ENCODE measurements around the gene GPR150.
A peak's percentile ranks its signal among the peaks of the same experiment; 100 is the strongest.
"Not testable (repeated sequence)": the region's sequence is repeated elsewhere in the genome, so short reads cannot be mapped to it uniquely, and the experiment has no call there.

Gene GPR150

DNA sequence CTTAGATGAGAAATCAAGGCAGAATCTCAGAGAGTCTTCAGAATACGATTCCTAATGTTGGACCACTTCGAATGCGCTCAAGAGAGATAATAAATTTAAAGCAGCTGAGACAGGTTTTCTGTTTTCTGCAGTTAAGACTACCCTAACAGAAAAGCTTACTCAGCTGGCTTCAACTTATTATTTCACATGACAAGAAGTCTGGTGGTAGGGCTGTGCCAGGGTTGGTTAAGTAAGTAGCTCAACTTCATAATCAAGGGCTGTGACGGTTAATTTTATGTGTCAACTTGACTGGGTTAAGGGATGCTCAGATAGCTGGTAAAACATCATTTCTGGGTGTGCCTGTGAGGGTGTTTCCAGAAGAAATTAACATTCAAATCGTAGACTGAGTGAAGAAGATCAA, 3.8 kb downstream of the GPR150 start:
- DNase-seq (ENCODE audit: low spot score) (no peak), FAIRE-seq (no peak)

DNA sequence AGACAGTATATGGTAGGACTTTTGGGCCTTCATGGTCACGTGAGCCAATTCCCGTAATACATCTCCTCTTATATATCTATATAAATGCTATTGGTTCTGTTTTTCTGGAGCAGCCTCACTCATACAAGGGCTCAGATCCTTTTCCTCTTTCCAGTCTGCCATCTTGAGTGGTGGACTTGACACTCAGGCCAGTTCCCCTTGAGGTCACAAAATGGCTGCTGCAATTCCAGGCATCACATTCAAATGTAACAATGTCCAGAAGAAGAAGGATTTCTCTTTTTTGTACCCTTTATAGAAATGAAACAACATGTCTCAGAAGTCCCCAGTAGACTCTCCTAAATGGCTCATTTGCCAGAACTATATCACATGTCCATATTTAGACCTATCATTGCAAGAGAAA, 4.5 kb downstream of the GPR150 start:
- DNase-seq (ENCODE audit: low spot score): no peak
- FAIRE-seq: no peak

DNA sequence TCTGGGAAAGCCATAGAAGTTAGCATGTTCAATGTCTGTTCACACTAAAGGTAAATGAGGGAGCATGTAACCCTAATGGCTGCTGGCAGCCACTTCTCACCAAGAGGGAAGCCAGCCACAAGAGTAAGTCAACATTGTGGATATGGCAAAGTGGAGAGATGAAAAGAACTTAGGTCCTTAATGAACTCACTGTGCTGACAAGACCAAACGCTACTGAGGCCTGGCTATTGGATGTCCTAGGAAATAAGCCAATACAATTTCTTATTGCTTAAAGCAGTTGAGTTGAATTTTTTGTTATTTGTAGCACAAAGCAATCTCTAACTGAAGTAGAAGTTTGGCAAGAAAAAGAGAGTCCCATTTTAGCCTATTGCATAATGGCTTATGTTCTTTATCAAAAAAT, 6.8 kb downstream of the GPR150 start:
- no peak for DNase-seq (ENCODE audit: low spot score)
- FAIRE-seq: no peak

DNA sequence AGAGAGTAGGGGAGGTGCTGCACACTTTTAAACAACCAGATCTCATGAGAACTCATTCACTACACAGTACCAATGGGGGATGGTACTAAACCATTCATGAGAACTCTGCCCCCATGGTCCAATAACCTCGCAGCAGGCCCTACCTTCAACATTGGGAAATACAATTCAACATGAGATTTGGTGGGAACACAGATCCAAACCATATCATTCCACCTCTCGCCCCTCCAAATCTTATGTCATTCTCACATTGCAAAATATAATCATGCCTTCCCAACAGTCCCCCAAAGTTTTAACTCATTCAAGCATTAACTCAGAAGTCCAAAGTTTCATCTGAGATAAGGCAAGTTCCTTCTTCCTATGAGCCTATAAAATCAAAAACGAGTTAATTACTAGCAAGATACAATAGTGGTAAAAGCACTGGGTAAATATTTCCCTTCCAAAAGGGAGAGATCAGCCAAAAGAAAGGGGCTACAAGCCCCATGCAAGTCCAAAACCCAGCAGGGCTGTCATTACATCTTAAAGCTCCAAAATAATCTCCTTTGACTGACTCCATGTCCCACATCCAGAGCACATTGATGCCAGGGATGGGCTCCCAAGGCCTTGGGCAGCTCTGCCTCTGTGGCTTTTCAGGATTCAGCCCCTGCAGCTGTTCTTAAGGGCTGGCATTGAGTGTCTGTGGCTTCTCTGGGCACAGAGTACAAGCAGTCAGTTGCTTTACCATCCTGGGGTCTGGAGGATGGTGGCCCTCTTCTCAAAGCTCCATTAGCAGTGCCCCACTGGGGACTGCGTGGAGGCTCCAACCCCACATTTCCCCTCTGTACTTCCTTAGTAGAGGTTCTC, 8.3 kb downstream of the GPR150 start:
- FAIRE-seq (no peak), DNase-seq (ENCODE audit: low spot score) (no peak)

DNA sequence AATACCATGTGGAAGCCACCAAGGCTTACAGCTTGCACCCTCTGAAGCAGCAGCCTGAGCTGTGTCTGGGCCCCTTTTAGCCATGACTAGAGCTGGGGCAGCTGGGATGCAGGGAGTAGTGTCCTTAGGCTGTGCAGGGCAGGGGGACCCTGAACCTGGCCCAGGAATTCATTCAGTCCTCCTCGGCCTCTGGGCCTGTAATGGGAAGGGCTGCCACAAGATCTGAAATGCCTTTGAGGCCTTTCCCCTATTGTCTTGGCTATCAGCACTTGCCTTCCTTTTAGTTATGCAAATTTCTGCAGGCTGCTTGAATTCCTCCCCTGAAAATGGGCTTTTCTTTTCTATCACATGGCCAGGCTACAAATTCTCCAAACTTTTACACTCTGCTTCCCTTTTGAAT, 9.0 kb downstream of the GPR150 start:
- no peak for FAIRE-seq
- no peak for DNase-seq (ENCODE audit: low spot score)

DNA sequence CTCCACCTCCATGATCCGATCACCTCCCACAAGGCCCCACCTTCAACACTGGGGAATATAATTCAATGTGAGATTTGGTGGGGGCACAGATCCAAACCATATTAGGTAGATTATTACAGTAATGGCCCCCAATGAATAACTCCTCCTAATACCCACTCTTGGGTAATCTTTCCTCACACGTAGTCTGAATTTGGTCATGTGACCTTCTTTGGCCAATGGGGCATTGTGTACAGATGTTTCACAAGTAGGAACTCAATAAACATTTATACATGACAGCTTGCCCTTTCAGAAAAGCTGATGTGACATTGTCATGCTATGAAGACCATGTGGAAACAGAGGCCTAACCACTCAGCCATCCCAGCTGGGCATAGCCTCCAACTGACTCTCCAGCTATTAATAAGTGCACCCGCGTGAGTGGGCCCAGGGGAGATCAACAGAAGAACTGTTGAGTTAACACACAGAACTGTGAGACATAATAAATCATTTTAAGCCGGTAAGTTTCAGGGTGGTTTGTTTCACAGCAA, 10.6 kb downstream of the GPR150 start:
- DNase-seq (ENCODE audit: low spot score) (no peak), FAIRE-seq (no peak)

DNA sequence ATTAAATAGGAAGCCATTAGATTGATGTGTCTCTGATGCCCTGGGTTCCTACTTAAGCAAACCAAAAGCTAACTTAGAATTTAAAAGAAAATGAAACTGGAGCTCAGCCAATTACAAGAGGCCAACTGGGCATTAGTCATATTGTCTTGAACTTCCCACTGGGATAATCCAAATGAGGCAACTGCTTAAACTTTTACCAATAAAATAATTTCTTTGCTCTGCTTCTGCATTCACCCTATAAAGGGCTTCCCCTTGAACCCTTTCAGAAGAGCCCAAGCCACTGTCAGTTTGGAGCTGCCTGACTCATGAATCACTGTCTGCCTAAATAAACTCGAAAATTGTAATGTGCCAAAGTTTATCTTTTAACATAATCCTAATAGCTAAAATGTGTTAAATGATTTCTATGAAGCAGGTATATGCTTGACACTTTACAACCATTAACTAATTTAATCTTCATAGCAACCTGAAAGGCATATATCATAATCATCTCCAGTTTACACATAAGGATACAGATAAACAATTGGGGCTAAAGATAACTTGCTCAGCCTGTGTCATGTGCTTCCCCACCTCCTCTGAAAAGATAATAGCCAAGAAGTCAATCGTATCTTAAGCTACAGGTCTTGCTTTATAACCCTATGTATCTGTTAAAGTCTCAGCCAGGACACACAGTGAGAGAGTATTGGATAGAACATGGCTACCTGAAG, 11.5 kb downstream of the GPR150 start:
- FAIRE-seq (no peak), DNase-seq (ENCODE audit: low spot score) (peak; percentile 23)

DNA sequence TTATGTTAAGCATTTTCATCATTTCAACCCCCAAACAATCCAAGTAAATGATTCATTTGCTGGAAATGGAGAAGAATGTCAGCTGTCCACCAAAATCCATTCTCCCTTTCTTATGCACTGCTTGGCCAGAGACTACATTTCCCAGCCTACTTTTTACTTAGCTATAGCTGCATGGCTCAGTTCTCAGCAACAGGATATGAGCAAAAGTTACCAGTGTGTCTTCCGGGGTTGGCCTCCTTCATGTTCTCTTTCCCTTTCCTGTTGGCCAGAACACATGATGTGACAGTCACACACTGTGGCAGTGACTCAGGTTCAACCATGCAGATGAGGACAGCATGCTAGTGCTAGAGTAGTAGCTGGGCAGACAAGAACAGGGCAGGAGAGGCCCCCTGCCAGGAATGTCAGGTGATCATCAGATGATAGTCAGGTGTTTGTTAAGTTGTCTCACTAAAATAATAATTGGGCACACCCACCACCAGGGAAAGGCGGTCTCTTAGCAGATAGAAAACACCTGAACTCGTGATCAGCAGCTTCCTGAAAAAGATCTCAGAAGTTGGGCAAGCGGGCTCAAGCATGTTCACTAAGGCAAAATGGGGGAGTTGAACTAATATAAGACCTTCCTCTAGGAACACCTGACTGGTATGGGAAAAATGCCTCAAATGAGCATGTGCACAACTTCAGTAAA, 12.2 kb downstream of the GPR150 start:
- FAIRE-seq: no peak
- peak; percentile 20 for DNase-seq (ENCODE audit: low spot score)

DNA sequence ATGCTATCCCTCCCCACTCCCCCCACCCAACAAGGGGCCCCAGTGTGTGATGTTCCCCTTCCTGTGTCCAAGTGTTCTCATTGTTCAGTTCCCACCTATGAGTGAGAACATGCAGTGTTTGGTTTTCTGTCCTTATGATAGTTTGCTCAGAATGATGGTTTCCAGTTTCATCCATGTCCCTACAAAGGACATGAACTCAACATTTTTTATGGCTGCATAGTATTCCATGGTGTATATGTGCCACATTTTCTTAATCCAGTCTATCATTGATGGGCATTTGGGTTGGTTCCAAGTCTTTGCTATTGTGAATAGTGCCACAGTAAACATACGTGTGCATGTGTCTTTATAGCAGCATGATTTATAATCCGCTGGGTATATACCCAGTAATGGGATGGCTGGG, 13.1 kb downstream of the GPR150 start:
- FAIRE-seq; DNase-seq (ENCODE audit: low spot score): not testable (repeated sequence)

DNA sequence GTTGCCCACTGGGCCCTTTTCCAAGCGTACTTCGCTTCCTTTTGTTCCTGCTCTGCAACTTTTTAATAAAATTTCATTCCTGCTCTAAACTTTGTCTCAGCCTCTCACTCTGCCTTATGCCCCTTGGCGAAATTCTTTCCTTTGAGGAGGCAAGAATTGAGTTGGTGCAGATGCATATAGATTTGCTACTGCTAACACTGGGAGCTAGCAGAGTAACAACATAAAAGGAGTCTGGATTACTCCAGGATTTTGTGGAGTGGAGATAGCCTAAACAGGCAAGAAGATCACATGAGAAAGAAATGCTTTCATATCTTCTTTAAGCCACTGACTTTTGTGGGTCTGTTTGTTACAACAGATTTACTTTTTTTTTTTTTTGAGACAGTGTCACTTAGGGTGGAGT, 13.8 kb downstream of the GPR150 start:
- FAIRE-seq: no peak
- DNase-seq (ENCODE audit: low spot score): no peak

DNA sequence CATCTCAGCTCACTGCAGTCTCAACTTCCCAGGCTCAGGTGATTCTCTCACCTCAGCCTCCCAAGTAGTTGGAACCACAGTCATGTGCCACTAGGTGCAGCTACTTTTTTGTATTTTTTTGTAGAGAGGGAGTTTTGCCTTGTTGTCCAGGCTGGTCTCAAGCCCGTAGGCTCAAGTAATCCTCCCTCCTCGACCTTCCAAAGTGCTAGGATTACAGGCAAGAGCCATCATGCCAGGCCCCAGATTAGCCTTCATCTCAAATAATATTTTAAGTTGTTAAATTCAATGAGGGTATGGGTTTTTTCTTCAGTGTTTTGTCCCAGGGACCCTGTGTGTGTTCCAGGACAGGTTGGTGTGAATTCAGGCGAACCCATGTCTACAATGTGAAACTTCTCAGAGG, 14.2 kb downstream of the GPR150 start:
- FAIRE-seq: no peak
- no peak for DNase-seq (ENCODE audit: low spot score)

DNA sequence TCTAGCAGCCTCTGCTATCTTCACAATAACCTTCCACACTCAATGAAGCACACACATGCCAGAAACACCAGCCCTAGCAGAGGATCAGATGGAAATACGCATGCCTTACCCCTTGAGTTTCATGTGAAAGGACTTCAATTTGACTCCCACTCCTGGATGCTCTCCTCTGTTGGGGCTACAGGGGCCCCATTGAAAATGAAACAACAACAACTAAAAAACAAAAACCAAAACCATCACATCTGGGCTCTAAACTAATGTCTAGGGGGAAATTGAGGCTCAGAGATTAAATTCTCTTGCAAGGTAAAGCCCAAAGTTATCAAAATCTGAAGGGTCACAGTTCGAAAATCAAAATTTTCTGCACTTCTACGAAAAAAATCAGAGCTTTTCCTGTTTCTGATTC, 18.7 kb downstream of the GPR150 start:
- DNase-seq (ENCODE audit: low spot score) (no peak), FAIRE-seq (no peak)

DNA sequence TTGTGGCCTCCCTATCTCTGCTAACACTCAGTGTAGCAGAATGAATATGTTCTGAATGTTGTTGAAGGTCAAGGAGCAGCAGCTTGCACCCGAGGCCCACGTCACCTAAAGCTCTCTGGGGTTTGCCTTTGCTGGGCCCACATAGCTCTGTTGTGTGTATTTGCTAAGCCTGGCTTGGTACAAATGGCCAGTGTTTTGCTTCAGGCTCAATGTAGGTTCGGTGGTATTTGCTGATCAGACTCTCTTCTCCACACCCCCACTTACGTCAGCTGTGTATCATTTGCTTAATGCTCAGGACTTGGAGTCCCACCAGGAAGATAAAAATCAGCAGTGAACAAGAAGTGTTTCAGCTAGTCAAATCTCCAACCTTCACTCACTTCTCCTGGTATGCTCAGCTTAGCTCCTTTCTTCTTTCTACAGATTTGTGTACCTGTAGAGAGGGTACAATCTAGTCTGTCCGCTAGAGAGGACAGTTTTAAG, 21.9 kb downstream of the GPR150 start:
- FAIRE-seq (no peak), DNase-seq (ENCODE audit: low spot score) (no peak)

DNA sequence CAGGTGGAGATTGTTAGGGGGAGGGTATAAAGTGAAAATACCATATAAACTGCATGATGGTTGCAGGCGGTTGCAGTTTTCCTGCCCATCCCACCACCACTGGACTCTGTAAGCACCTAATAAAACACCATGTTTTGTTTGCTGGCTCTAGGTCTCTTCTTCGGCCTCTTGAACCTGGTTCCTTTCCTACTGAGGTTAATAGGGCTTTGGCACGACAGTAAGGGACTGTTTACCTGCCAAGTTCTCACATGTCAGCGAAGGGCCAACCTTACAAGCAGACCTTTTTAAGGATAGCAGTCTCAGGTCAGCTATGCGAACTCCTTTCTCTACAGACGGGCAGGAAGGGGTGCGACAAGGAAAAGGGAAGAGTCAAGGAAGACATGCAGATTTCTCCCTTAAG, 23.3 kb downstream of the GPR150 start:
- no peak for DNase-seq (ENCODE audit: low spot score)

DNA sequence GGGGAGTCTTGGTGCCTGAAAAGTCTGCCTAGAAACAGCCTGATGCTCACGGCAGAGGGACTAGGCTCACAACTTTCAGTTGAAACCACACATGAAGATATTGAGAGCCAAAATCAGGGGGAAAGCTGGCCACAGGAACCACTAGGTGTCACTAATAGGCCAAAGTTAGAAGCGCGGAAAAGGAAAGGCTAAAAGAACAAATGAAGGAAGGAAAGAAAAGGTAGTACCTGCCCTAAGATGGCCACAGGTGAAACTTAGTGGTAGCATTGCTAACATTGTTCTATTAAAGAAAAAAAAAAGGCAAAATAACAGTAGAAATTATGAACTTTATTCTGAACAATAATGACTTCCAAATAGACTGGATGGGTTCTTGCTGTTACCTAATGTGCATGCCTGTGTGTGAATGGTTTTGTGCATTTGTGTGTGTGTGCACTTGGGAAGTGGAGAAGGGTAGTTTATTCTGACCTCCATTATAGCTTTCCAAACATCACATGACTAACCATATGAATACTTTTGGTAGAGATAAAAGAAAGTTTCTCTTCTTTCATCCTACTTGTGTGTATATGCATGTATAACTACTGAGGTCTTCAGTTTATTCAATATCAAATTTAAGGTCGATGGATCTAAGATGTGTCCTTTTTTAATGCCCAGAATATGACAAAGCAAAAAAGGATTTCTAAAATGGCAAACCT, 24.6 kb downstream of the GPR150 start:
- no peak for FAIRE-seq

More for the DNA sequence above, 23.3 kb downstream of the GPR150 start:
- FAIRE-seq: no peak

DNA sequence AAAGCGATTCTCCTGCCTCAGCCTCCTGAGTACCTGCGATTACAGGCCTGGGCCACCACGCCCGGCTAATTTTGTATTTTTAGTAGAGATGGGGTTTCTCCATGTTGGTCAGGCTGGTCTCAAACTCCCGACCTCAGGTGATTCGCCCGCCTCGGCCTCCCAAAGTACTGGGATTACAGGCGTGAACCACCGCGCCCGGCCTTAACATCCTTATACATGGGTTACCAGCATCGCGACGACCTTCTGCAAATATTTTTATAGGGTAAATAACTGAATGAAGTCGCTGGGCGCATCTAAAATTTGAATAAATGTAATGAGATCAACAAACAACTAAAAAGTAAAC, 26.3 kb downstream of the GPR150 start:
- FAIRE-seq; DNase-seq (ENCODE audit: low spot score): not testable (repeated sequence)

More for the DNA sequence above, 24.6 kb downstream of the GPR150 start:
- peak; percentile 56 for DNase-seq (ENCODE audit: low spot score)

DNA sequence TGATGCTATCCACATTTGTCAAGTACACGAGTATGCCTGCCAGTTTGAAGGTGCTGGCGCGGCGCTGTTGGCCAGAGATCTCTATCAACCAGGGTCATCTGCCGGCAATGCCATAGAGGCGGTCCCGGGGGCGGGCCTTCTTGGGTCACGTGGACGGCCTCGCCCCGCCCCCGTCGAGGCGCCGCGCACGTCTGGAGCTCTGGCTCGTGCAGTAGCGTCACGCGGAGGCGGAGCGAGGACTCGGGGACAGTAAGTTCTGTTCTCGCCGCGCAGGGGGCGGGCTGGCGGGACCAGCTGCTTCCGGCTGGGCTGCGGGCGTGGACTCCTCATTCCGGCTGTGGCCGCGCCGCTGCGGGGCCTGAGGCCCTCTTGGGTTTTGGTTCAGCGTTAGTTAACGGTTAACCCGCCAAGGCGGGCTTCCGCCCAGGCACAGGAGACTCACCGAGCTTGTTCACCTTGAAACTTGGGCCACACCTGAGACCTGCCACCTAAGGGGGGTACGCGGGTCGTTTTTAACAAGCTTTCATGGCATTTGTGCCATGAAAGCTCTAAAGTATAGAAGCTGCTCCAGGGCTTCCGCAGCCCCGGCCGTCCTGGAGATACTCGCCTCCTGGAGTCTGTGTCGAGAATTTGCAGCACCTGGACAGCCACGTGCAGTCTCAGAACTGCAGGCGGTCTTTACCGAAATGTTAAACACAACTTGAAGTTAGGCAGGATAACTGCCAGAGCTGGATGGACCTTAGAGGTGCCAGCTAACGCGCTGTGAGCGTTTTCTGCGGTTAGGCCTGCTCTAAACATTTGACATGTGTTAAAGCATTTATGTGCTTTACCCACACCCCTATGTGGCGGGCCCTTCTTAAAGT, 26.9 kb downstream of the GPR150 start, which contains the start of gene RFESD:
Gene RFESD, plus strand, starts transcription at position 209 of the 863 bp plus-strand sequence. CDS start 5,495 bp downstream, outside the sequence.
- peak; percentile 88 for FAIRE-seq
- DNase-seq (ENCODE audit: low spot score): peak; percentile 97

DNA sequence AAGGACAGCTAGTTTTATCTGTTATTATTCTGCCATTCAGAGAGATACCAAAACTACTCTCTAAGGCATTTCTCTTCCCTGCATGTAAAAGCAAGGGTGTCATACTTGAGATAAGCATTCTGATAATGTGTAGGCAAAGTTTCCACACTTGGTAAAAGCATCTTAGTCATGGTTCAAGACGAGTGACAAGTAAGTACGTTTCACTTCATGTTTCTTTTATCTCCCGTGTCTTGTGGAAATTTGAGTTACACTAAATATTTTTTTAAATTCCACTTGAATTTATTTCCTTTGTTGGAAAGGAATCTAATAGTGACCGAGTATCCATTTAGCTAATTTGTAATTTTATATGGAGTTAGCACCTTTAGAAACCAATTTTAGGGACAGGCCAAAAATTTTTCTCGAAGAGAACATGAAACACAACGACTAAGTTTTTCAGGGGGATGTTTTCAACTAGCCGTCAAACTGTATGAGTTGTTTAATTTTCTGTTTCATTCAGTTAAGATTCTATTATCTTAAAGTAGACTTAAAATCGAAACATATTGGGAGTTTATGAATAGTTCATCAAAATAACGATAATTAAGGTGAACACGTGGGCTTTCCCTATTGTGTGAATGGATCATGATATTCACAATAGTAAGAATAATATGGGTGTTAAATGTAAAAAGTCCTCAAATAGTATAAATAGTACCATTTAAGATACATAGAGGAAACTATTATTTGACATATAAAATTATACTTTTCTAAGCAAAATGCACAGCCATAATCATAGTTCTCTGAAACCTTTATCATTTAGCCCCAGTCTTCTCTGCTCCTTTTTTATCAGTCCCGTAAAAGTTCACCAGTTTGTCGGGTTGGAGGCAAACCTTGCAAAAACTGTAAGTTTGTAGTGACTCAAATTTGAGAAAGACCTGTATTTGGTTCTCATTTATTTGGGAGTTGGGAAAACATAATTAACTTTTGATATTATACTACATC, 28.3 kb downstream of the GPR150 start:
- no peak for DNase-seq (ENCODE audit: low spot score)
- no peak for FAIRE-seq

DNA sequence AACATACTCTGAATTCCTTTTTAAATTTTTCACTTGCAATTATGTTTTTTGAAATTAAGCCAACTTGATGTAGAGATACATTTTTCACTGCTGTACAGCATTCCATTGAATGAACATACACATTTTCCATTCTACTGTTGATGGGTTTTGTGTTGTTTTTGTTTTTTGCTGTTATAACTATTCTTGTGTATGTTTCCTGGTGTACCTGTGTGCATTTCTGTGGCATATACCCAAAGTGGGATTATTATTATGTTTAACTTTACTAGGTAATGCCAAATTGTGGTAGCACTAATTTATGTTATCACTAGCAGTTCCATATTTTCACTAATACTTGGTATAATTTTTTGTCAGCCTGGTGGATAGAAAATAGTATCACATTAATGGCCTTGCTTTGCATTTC, 29.4 kb downstream of the GPR150 start:
- DNase-seq (ENCODE audit: low spot score) (no peak), FAIRE-seq (no peak)

Data from urothelium cell line (cell line).